ENCODE data around the gene CABCOCO1. TPM values are rescaled to one million over a fixed set of nuclear protein-coding genes. Genes with fewer than 3 reads are reported as not detected.

The CABCOCO1 gene
- total and polyA plus RNA-seq, 11 donors, result 0.19 to 1.5 (median 1.1) TPM; not detected in 8

DNA sequence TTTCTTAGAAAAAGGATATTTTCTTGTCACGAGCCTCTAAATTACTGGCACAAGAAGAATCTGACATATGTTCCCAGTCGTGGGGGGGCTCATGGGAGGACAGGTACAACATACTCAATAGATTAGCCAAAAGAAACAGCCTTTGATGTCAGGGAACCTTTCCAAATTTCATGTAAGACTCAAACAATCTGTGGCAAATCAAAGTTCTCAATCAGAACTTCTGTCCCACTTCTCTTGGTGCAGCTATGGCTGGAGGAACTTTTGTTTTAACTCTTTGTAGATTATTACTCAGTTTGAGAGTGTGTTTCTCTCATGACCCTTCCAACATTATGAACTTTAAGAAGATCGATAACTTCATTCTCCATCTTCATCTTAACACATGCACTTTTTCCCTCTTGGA, 124.4 kb downstream of the CABCOCO1 start:
- no peak for TF ChIP-seq CTCF (IDR thresholded peaks at IDR 0.05)
- TF ChIP-seq POLR2A (IDR thresholded peaks at IDR 0.05), result no peak
- ATAC-seq (no peak), DNase-seq (no peak)
- Histone ChIP-seq H3K36me3 (no peaks in the 10 kb centered on the region), H3K4me1 (peaks cover 0 to 17% (median 1%) of the 10 kb centered on the region in 12 donors), H3K27ac (peak overlapping the region in 1 of 12 donors; percentile 31), H3K27me3 (no peaks in the 10 kb centered on the region), H3K9me3 (no peaks in the 10 kb centered on the region), H3K4me3 (no peak overlapping the region)
- 53 to 65% (median 60%) methylated on average over 3 of the region's 3 CpGs for WGBS, 4 donors
- intact Hi-C loops (cut with DNase I), result no loop called here

- peaks cover 0 to 23% (median 3%) of the 10 kb centered on the region in 12 donors for H3K4me1 ChIP-seq
Measured at GRCh38 chr10:61789031-61789430, 126.3 kb downstream of the CABCOCO1 start.

GRCh38 chr10:61791216-61791615, 128.5 kb downstream of the CABCOCO1 start:
- intact Hi-C loops (cut with DNase I), result no loop called here
- Histone ChIP-seq H3K4me3 (no peak overlapping the region), H3K4me1 (peaks cover 0 to 18% (median 3%) of the 10 kb centered on the region in 12 donors), H3K36me3 (no peaks in the 10 kb centered on the region), H3K27ac (no peak overlapping the region), H3K27me3 (no peaks in the 10 kb centered on the region), H3K9me3 (no peaks in the 10 kb centered on the region)
- no peak for TF ChIP-seq CTCF (IDR thresholded peaks at IDR 0.05)
- TF ChIP-seq POLR2A (IDR thresholded peaks at IDR 0.05), result no peak
- DNase-seq (no peak), ATAC-seq (no peak)
- 68 to 73% (median 70%) methylated on average over 2 of the region's 2 CpGs for WGBS, 4 donors

More at GRCh38 chr10:61789031-61789430, 126.3 kb downstream of the CABCOCO1 start:
- 63 to 91% (median 83%) methylated on average over 1 of the region's 1 CpG for WGBS, 4 donors
- intact Hi-C loops (cut with DNase I), result no loop called here
- Histone ChIP-seq H3K27me3 (no peaks in the 10 kb centered on the region), H3K36me3 (no peaks in the 10 kb centered on the region), H3K4me3 (no peak overlapping the region), H3K9me3 (no peaks in the 10 kb centered on the region), H3K27ac (no peak overlapping the region)
- no peak for TF ChIP-seq POLR2A (IDR thresholded peaks at IDR 0.05)
- no peak for TF ChIP-seq CTCF (IDR thresholded peaks at IDR 0.05)
- DNase-seq (no peak), ATAC-seq (no peak)

DNA sequence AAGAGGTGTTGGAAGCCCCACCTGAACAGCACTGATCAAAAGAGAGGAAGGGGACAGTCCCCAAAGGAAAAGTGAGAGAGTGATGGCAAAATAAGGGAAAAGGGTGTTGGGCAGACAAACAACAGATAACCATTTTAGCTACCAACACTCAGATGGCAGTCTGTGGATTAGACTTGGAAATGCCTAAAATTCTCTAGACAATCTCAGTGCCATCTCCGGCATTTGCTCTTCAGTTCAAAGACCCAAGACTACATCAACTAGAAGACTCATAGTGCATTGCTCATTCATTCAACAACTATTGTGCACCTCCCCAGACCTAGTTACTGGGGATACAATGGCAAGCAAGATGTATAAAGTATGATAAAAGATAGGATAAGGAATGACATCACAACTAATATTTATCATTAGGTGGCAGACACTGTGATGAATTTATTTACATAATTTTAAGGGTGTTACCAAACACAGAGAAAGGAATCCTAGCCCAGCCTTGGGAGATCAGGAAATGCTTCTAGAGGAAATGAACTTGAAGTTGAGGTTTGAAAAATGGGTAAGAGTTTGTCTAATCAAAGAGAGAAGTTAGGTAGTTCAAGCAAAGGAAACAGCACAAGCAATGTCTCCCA, 129.5 kb downstream of the CABCOCO1 start:
- 77 to 96% (median 95%) methylated on average over 1 of the region's 1 CpG for WGBS, 4 donors
- DNase-seq (no peak), ATAC-seq (no peak)
- H3K27me3 ChIP-seq, result no peaks in the 10 kb centered on the region
- no peaks in the 10 kb centered on the region for H3K9me3 ChIP-seq
- no peak overlapping the region for H3K4me3 ChIP-seq
- H3K36me3 ChIP-seq, result no peaks in the 10 kb centered on the region
- H3K27ac ChIP-seq, result no peak overlapping the region
- intact Hi-C loops (cut with DNase I), result no loop called here
- peaks cover 0 to 12% (median 0%) of the 10 kb centered on the region in 12 donors for H3K4me1 ChIP-seq
- TF ChIP-seq CTCF (IDR thresholded peaks at IDR 0.05) (no peak), POLR2A (IDR thresholded peaks at IDR 0.05) (no peak)

Data from heart left ventricle (tissue), 16 donors.